Gastroesophageal sphincter (tissue), 4 donors: Measurements from ENCODE around the gene SPIN1. TPM values are rescaled to one million over a fixed set of nuclear protein-coding genes. Genes with fewer than 3 reads are reported as not detected.

Experiments used
- ATAC-seq: fragments of 150-250 bp; one replicate; pipeline ENCODE4 v1.9.1; 2016; ENCODE audit warnings: mild to moderate bottlenecking, moderate library complexity
- H3K27ac ChIP-seq, 4 donors: fragments of 200-600 bp; sonication (generic) in 3 of 4; 1 replicate in 3 of 4; 2 replicates in 1 of 4; pipeline ENCODE4 v1.5.1; 2016 to 2019
- H3K27me3 ChIP-seq: fragments of 200-600 bp; sonication (generic); one replicate; pipeline ENCODE4 v1.5.1; 2019
- H3K36me3 ChIP-seq, 2 donors: fragments of 200-600 bp; sonication (generic); one replicate each; pipeline ENCODE4 v1.5.1; 2019; ENCODE audit warnings: control low read depth in 1 of 2
- H3K4me1 ChIP-seq, 3 donors: fragments of 200-600 bp; sonication (generic); 1 replicate in 2 of 3; 2 replicates in 1 of 3; pipeline ENCODE4 v1.5.1; 2016 to 2019; ENCODE audit warnings: control low read depth in 2 of 3
- H3K4me3 ChIP-seq, 2 donors: fragments of 200-600 bp; sonication (generic); one replicate each; pipeline ENCODE4 v1.5.1; 2019; ENCODE audit warnings: mild to moderate bottlenecking in 1 of 2, moderate library complexity in 1 of 2
- H3K9me3 ChIP-seq, 3 donors: fragments of 200-600 bp; sonication (generic); one replicate each; pipeline ENCODE4 v1.5.1; 2017 to 2019; ENCODE audit warnings: control low read depth in 2 of 3
- EP300 ChIP-seq: sonication (generic); formaldehyde crosslinking; IDR thresholded peaks from one replicate; pipeline ENCODE4 v1.6.1; 2017; ENCODE audit warnings: antibody characterized with exemption, mild to moderate bottlenecking
- POLR2A ChIP-seq, 2 donors: fragments of 450-650 bp; IDR thresholded peaks; one replicate each; pipeline ENCODE4 v1.6.1; 2017; ENCODE audit warnings: antibody characterized with exemption in 2 of 2, mild to moderate bottlenecking in 2 of 2, moderate library complexity in 1 of 2
- POLR2AphosphoS5 ChIP-seq: sonication (generic); formaldehyde crosslinking; IDR thresholded peaks from one replicate; pipeline ENCODE4 v1.6.1; 2017; ENCODE audit warnings: antibody characterized with exemption
- WGBS, 2 donors: methylation state at CpG; one replicate each; pipeline ENCODE4 v1.1.5; 2018; ENCODE audit warnings: low coverage in 1 of 2; 5-methylcytosine and 5-hydroxymethylcytosine counted together
- total RNA-seq, 4 donors: library from RNA; depleted of rRNA; stranded (reverse); fragments of >200 nt; gene quantifications; one replicate each; pipeline ENCODE4 v1.1.0, GENCODE V29; 2016
- TF ChIP-seq, protein P1 (sequence below), 4 experiments: fragments of 200-600 bp in 2 of 4; fragments of 450-650 bp in 2 of 4; sonication (generic) in 1 of 4; IDR thresholded peaks; one replicate each; pipeline ENCODE4 v1.5.1; 2017 to 2019; ENCODE audit warnings: antibody characterized with exemption in 4 of 4, mild to moderate bottlenecking in 2 of 4, moderate library complexity in 2 of 4

SPIN1 gene
- total RNA-seq, 4 donors from 2014 or later: 86.8 to 112 (median 99.5) TPM

DNA sequence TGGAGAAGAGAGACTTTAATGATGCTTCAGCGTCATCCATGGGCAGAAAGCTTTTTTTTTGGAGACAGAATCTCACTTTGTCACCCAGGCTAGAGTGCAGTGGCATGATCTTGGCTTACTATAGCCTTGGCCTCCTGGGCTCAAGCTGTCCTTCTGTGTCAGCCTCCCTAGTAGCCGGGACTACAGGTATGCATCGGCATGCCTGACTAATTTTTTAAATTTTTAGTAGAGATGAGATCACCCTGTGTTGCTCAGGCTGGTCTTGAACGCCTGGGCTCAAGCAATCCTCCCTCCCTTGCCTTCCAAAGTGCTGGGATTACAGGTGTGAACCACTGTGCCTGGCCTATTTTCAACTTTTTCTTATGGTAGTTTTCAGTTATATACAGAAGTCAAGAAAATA, 23.2 kb downstream of the SPIN1 start:
- no peak for TF ChIP-seq POLR2AphosphoS5
- TF ChIP-seq EP300: no peak
- TF ChIP-seq POLR2A (IDR thresholded peaks at IDR 0.05): no peak
- TF ChIP-seq, protein P1, sequence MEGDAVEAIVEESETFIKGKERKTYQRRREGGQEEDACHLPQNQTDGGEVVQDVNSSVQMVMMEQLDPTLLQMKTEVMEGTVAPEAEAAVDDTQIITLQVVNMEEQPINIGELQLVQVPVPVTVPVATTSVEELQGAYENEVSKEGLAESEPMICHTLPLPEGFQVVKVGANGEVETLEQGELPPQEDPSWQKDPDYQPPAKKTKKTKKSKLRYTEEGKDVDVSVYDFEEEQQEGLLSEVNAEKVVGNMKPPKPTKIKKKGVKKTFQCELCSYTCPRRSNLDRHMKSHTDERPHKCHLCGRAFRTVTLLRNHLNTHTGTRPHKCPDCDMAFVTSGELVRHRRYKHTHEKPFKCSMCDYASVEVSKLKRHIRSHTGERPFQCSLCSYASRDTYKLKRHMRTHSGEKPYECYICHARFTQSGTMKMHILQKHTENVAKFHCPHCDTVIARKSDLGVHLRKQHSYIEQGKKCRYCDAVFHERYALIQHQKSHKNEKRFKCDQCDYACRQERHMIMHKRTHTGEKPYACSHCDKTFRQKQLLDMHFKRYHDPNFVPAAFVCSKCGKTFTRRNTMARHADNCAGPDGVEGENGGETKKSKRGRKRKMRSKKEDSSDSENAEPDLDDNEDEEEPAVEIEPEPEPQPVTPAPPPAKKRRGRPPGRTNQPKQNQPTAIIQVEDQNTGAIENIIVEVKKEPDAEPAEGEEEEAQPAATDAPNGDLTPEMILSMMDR (IDR thresholded peaks at IDR 0.05): no peak

GRCh38 chr9:88414298-88414697, 26.1 kb downstream of the SPIN1 start:
- H3K4me3 ChIP-seq: no peak overlapping the region
- no peak for ATAC-seq
- H3K4me1 ChIP-seq: no peaks in the 10 kb centered on the region
- WGBS, 2 donors: 100% methylated on average over 2 of the region's 2 CpGs
- peaks cover 0 to 32% of the 10 kb centered on the region in 2 donors for H3K36me3 ChIP-seq
- peaks cover 0 to 14% (median 0%) of the 10 kb centered on the region in 3 donors for H3K9me3 ChIP-seq
- no peaks in the 10 kb centered on the region for H3K27me3 ChIP-seq
- TF ChIP-seq EP300: no peak
- no peak for TF ChIP-seq POLR2AphosphoS5
- TF ChIP-seq, protein P1 (IDR thresholded peaks at IDR 0.05): no peak
- no peak for TF ChIP-seq POLR2A (IDR thresholded peaks at IDR 0.05)
- H3K27ac ChIP-seq: no peak overlapping the region

More for the DNA sequence above, 23.2 kb downstream of the SPIN1 start:
- Histone ChIP-seq H3K27me3 (no peaks in the 10 kb centered on the region), H3K4me1 (peaks cover 0 to 5% (median 0%) of the 10 kb centered on the region in 3 donors), H3K27ac (no peak overlapping the region), H3K36me3 (peaks cover 0 to 8% of the 10 kb centered on the region in 2 donors), H3K4me3 (no peak overlapping the region), H3K9me3 (peaks cover 0 to 7% (median 0%) of the 10 kb centered on the region in 3 donors)
- 80 to 90% methylated on average over 1 to 2 of the region's 4 CpGs for WGBS, 2 donors
- no peak for ATAC-seq

DNA sequence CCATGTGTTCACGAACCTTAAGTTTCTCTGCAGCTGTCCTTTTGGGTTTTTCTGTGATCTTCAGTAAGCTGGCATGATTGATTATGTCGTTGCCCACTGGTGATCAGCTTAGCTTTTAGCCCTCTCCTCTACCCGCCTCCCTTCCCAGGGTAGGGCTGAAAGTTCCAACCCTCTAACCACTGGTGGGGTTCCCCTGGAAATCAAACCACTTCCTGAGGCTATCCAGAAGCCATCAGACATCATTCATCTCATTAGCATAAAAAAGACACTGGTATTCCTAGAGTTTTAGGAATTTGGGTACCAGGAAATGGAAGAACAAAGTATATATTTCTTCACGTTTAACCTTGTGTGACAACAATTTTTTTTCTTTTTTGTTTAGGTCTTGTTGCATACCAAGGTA, 29.8 kb downstream of the SPIN1 start:
- Histone ChIP-seq H3K27ac (no peak overlapping the region), H3K27me3 (no peaks in the 10 kb centered on the region), H3K36me3 (peaks cover 0 to 44% of the 10 kb centered on the region in 2 donors), H3K4me3 (no peak overlapping the region), H3K9me3 (peaks cover 0 to 27% (median 0%) of the 10 kb centered on the region in 3 donors), H3K4me1 (peaks cover 0 to 8% (median 0%) of the 10 kb centered on the region in 3 donors)
- no peak for TF ChIP-seq POLR2AphosphoS5
- TF ChIP-seq, protein P1 (IDR thresholded peaks at IDR 0.05): no peak
- TF ChIP-seq EP300: no peak
- TF ChIP-seq POLR2A (IDR thresholded peaks at IDR 0.05): no peak
- no peak for ATAC-seq
- 79 to 83% methylated on average over 3 to 4 of the region's 4 CpGs for WGBS, 2 donors

- WGBS, 2 donors: 90 to 98% methylated on average over 6 to 7 of the region's 7 CpGs
- Histone ChIP-seq H3K4me3 (no peak overlapping the region), H3K9me3 (peaks cover 0 to 26% (median 0%) of the 10 kb centered on the region in 3 donors), H3K27ac (no peak overlapping the region), H3K4me1 (peaks cover 0 to 8% (median 0%) of the 10 kb centered on the region in 3 donors), H3K27me3 (no peaks in the 10 kb centered on the region), H3K36me3 (peaks cover 0 to 44% of the 10 kb centered on the region in 2 donors)
- no peak for TF ChIP-seq POLR2AphosphoS5
- TF ChIP-seq, protein P1 (IDR thresholded peaks at IDR 0.05): no peak
- no peak for TF ChIP-seq POLR2A (IDR thresholded peaks at IDR 0.05)
- TF ChIP-seq EP300: no peak
- ATAC-seq: no peak
Measured at GRCh38 chr9:88418715-88419540, 30.7 kb downstream of the SPIN1 start.
